ENCODE results near the gene SEC11A. TPM values are rescaled to one million over a fixed set of nuclear protein-coding genes. Genes with fewer than 3 reads are reported as not detected.
A peak's percentile ranks its signal among the peaks of the same experiment; 100 is the strongest.
"Not testable (repeated sequence)": the region's sequence is repeated elsewhere in the genome, so short reads cannot be mapped to it uniquely, and the experiment has no call there.

SEC11A gene
- total RNA-seq, 1 donor from 2014 or later, result 80.0 TPM

DNA sequence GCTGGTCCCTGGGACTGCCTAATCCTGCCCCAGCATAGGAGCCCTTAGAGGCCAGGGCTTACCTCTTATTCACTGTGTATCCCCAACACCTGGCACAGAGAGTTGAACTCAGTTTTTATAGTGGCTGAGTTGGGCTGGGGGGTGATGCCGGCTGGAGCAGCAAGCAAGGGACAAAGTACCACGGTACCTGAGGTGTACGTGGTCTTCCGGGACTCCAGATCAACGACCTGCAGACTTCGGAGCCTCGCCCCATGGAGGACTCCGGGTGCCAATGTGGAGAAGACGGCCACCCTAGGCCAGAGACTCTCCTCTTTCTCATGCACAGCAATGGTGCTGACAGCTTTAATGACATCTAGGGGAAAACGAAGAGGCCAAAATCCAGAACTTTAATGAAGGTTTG lies 69.9 kb downstream of the SEC11A start:
- Histone ChIP-seq H3K4me3 (no peak overlapping the region), H3K36me3 (peaks cover 100% of the 10 kb centered on the region), H3K9me3 (replicated peaks) (no peaks in the 10 kb centered on the region), H3K27me3 (ENCODE audit: low read depth) (no peaks in the 10 kb centered on the region), H3K27ac (replicated peaks) (no peak overlapping the region), H3K4me1 (peaks cover 31% of the 10 kb centered on the region)
- TF ChIP-seq CTCF (IDR thresholded peaks at IDR 0.05; ENCODE audit: borderline replicate concordance), result no peak
- intact Hi-C loops (cut with micrococcal nuclease), result no loop called here
- DNase-seq, result no peak

DNA sequence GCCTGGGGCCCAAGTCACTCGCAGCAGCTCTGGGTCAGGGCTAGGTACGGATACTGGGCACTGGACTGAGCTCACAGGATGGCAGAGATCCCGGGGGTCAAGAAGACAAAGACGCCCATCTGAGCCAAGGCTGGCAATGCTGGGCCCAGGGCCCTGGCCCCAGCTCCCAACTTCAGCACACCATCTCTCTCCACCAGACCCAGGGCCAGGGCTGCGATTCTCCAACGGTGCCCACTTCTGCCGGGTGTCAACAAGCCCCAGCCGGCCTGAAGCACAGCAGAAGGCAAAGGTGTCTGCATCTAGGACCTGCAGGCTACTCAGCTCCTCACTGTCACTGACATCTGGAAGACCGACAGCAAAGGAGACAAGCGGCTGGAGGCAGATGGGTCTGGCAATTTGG lies 70.4 kb downstream of the SEC11A start:
- Histone ChIP-seq H3K4me3 (no peak overlapping the region), H3K4me1 (peaks cover 26% of the 10 kb centered on the region), H3K9me3 (replicated peaks) (no peaks in the 10 kb centered on the region), H3K36me3 (peaks cover 100% of the 10 kb centered on the region), H3K27ac (replicated peaks) (no peak overlapping the region), H3K27me3 (ENCODE audit: low read depth) (no peaks in the 10 kb centered on the region)
- no peak for TF ChIP-seq CTCF (IDR thresholded peaks at IDR 0.05; ENCODE audit: borderline replicate concordance)
- no peak for DNase-seq
- intact Hi-C loops (cut with micrococcal nuclease), result no loop called here

GRCh38 chr15:84643838-84644237 lies 72.1 kb downstream of the SEC11A start:
- intact Hi-C loops (cut with micrococcal nuclease), result no loop called here

DNA sequence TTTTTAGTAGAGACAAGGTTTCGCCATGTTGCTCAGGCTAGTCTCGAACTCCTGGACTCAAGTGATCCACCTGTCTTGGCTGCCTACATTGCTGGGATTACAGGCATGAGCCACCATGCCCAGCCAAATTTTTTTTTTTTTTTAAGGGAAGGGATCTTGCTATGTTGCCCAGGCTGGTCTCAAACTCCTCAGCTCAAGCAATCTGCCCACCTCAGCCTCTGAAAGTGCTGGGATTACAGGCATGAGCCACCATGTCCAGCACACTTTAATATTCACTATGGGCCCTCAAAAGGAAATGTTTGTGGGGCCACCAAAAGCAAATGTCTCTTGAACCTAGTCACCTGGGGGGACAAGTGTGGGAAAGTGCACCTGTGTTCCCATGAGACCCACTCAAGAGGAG lies 73.3 kb downstream of the SEC11A start:
- intact Hi-C loops (cut with micrococcal nuclease), result not testable (repeated sequence)

More at GRCh38 chr15:84643838-84644237, 72.1 kb downstream of the SEC11A start:
- Histone ChIP-seq H3K36me3 (peaks cover 100% of the 10 kb centered on the region), H3K4me1 (peaks cover 9% of the 10 kb centered on the region), H3K9me3 (replicated peaks) (no peaks in the 10 kb centered on the region), H3K27me3 (ENCODE audit: low read depth) (no peaks in the 10 kb centered on the region), H3K4me3 (no peak overlapping the region), H3K27ac (replicated peaks) (no peak overlapping the region)
- TF ChIP-seq CTCF (IDR thresholded peaks at IDR 0.05; ENCODE audit: borderline replicate concordance), result no peak
- no peak for DNase-seq

GRCh38 chr15:84641871-84642270 lies 74.1 kb downstream of the SEC11A start:
- H3K9me3 ChIP-seq (replicated peaks); H3K27me3 ChIP-seq (ENCODE audit: low read depth); DNase-seq; H3K27ac ChIP-seq (replicated peaks); H3K4me3 ChIP-seq; intact Hi-C loops (cut with micrococcal nuclease): not testable (repeated sequence)
- Histone ChIP-seq H3K36me3 (peaks cover 99% of the 10 kb centered on the region), H3K4me1 (peaks cover 11% of the 10 kb centered on the region)

More for the DNA sequence above, 73.3 kb downstream of the SEC11A start:
- H3K36me3 ChIP-seq, result peaks cover 100% of the 10 kb centered on the region
- not testable (repeated sequence) for H3K27ac ChIP-seq (replicated peaks); H3K4me3 ChIP-seq; DNase-seq; H3K27me3 ChIP-seq (ENCODE audit: low read depth); H3K4me1 ChIP-seq; H3K9me3 ChIP-seq (replicated peaks)

- Histone ChIP-seq H3K27me3 (ENCODE audit: low read depth) (no peaks in the 10 kb centered on the region), H3K36me3 (peaks cover 71% of the 10 kb centered on the region), H3K4me1 (peaks cover 45% of the 10 kb centered on the region), H3K9me3 (replicated peaks) (no peaks in the 10 kb centered on the region), H3K4me3 (no peak overlapping the region), H3K27ac (replicated peaks) (peak overlapping the region; percentile 36)
- no peak for TF ChIP-seq CTCF (IDR thresholded peaks at IDR 0.05; ENCODE audit: borderline replicate concordance)
- intact Hi-C loops (cut with micrococcal nuclease), result no loop called here
- no peak for DNase-seq
Measured at GRCh38 chr15:84638103-84638502, 77.8 kb downstream of the SEC11A start.
